Stimulated activated CD4-positive, alpha-beta T cell treated with anti-CD3 and anti-CD28 coated beads, Interleukin-2, amount 100 ng/mL, for 24 hours (primary cell): ENCODE data around the gene PGBD5.
"Not testable (repeated sequence)": the region's sequence is repeated elsewhere in the genome, so short reads cannot be mapped to it uniquely, and the experiment has no call there.

Experiments
- DNase-seq, 2 donors: peaks; one replicate each; pipeline ENCODE4 v3.0.0-alpha.2; 2020

Gene PGBD5

DNA sequence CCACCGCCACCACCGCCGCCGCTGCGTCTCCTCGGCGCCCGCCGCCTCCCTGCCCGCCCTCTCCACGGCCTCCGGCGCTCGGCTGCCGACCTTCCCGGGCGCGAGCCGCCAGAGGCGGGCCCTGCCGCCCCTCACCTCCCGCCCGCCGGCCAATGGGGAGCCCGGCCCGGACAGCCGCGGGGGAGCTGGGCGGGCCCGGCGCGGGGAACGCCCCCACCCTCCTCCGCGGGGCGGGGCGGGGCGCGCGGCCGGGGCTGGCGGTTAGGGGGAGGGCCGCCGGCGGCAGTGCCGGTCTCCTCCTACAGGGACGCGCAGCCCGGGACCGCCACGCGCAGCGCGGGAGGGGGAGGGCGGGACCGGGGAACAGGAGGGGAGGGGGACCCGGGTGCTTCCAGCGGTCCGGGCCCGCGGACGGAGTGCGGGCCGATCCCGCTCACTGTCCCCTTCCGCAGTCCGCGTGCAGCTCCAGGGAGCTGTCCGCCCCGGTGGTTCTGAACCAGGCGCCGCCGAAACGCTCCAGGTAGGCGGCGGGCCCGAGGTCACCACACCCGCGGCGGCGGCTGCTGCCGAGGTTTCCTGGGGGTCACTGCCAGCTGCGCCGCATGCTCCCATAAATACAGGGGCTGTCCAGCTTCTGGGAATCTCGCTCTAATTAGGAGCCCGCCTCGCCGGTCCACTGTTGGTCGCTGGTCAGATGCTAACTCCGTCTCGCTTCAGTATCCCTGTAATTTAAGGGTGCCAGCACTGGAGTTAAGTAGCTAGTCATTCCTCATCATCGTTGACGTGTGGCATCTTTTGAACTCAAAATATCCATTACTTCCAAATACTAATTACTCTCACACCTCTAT is at the start of gene PGBD5:
Gene PGBD5, minus strand, starts transcription at position 87 of the 848 bp plus-strand sequence. CDS start 404 bp downstream, outside the sequence.
- DNase-seq = peak; percentile 61 to 76

DNA sequence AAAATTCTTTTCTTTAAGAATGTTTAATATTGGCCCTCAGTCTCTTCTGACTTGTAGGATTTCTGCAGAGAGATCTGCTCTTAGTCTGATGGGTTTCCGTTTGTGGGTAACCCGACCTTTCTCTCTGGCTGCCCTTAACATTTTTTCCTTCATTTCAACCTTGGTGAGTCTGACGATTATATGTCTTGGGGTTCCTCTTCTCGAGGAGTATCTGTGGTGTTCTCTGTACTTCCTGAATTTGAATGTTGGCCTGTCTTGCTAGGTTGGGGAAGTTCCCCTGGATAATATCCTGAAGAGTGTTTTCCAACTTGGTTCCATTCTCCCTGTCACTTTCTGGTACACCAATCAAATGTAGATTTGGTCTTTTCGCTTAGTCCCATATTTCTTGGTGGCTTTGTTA is 48.8 kb upstream of the PGBD5 start:
- not testable (repeated sequence) for DNase-seq

DNA sequence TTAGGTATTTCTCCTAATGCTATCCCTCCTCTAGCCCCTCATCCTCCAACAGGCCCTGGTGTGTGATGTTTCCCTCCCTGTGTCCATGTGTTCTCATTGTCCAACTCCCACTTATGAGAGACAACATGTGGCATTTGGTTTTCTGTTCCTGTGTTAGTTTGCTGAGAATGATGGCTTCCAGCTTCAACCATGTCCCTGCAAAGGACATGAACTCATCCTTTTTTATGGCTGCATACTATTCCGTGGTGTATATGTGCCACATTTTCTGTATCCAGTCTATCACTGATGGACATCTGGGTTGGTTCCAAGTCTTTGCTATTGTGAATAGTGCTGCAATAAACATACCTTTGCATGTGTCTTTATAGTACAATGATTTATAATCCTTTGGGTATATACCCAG is 44.6 kb upstream of the PGBD5 start:
- not testable (repeated sequence) for DNase-seq

DNA sequence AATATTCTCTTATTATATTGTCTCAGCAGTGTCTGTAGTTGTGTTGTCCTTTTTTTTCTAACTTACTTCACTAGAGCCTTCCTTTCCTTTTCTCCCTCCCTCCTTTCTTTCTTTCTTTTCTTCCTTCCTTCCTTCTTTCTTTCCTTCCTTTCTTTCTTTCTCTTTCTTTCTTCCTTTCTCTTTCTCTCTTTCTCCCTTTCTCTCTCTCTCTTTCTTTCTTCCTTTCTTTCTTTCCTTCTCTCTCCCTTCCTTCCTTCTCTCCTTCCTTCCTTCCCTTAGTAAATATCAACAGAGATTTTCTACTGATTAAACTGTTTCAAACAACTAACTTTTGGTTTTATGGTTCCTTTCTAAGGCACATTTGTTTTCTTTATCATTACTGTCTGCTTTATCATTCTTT is 43.1 kb upstream of the PGBD5 start:
- no peak for DNase-seq

- DNase-seq = no peak
Measured at GRCh38 chr1:230465691-230466090, 39.6 kb upstream of the PGBD5 start.

DNA sequence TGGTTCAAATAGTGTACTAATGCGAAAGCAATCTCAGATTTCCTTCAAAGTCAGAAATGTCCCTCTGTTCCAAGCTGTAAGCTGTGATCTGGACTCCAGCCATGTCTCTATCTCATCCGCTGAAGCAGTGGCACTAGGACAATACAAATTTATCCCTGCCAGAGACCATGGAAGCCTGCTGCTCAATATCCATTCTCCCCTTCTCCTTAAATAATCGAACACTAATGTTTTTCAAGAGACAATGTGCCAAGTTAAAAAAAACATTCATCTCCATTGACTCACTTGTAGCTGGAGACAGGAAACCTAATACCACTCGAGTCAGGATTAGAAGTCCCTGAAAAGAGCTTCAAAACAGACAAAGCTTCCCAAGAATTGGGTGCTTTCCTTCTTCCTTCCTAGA is 38.5 kb upstream of the PGBD5 start:
- DNase-seq = no peak

DNA sequence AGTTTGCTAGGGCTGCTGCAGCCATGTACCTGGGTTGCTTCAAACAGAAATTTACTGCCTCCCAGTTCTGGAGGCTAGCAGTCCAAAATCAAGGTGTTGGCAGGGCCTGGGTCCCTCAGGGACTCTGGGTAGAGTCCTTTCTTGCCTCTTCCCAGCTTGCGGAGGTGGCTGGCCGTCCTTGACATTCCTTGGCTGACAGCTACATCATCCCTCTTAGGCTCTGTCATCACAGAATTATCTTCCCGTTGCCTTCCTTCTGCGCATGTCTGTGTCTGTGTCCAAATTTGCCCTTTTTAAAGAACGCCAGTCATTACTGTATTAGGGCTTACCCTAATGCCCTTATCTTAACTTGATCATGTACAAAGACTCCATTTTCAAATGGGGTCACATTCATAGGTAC is 37.6 kb upstream of the PGBD5 start:
- DNase-seq = no peak

DNA sequence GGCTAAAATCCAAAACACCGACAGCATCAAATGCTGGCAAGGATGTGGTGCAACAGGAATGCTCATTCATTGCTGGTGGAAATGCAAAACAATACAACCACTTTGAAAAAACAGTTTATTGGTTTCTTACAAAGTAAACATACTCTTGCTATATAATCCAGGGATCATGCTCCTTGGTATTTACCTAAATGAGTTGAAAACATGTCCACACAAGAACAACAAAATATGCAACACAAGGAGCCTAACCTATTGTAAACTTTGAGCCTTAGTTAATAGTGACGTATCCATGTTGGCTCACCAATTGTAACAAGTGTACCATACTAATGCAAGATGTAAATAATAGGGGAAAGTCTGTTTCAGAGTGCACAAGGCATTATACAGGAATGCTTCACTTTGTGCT is 37.2 kb upstream of the PGBD5 start:
- no peak for DNase-seq

DNA sequence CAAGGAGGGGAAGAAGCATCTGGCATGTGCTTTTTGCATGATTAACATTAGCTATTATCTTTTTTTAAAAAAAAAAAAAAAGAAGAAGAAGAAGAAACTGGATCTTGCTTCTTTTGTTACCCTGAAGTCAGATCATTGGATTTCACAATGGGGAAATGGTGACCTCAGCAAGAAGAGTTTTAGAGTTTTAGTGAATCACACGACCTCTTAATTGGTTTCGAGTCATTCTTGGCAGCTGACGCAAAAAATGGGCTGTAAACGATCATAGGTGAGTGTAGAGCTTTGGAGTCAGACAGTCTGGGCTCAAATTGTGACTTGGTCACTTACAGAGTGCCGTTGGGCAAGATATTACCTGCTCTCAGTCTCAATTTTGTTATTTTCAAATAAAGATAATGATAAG is 33.3 kb upstream of the PGBD5 start:
- no peak for DNase-seq

DNA sequence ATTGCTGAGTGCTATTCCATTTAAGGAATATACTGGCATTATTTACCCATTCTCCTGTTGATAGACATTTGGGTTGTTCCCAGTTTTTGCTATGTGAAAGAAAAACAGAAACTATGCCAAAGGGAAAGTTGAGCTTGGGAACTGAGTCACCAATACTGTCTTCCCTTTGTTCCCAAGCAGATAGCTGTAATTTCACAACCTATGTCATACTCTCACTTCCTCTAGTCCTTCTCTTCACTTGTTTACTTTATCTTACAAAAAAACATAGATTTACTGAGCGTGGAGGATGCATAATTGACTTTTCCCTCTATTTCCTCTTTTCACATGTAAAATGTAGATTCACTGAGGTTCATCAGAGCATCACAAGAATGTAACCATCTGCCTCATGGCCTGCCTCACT is 32.4 kb upstream of the PGBD5 start:
- no peak for DNase-seq

DNA sequence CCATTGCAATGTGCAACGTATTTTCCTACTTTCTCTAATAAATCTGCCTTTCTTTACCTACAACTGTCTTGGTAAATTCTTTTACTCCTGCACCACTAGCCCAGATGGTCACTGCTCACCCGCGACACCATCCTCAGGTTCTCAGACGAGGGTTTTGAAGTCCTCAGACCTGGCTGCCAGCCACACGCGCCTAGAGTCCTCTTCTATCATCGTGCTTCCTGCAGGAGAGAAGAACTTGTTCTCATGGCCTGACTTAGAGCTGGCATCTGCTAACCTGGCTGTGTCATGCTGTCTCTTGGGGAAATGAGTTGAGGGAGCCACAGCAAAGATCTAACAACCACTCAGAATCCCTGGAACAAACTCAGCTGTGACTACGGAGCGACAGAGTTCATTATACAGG is 30.3 kb upstream of the PGBD5 start:
- no peak for DNase-seq

GRCh38 chr1:230455291-230455690 is 29.2 kb upstream of the PGBD5 start:
- no peak for DNase-seq

DNA sequence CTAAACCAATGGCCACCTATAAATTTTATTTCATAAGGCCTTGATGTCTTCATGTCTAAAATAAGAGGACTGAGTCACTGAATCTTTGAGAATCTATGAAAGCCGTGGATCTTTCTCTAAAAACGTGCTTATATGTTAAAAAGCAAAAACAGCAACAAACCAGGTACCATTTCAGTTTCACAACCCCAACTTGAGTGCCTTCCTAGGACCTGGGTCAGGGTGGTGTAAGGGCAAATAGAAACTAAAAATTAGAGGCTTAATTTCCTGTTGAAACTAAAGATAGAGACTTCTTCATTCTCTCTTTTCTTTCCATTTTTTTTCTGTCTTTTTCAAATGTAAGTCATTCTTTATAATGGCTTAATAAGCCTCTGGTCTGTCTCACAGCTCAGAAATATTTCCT is 27.2 kb upstream of the PGBD5 start:
- no peak for DNase-seq

DNA sequence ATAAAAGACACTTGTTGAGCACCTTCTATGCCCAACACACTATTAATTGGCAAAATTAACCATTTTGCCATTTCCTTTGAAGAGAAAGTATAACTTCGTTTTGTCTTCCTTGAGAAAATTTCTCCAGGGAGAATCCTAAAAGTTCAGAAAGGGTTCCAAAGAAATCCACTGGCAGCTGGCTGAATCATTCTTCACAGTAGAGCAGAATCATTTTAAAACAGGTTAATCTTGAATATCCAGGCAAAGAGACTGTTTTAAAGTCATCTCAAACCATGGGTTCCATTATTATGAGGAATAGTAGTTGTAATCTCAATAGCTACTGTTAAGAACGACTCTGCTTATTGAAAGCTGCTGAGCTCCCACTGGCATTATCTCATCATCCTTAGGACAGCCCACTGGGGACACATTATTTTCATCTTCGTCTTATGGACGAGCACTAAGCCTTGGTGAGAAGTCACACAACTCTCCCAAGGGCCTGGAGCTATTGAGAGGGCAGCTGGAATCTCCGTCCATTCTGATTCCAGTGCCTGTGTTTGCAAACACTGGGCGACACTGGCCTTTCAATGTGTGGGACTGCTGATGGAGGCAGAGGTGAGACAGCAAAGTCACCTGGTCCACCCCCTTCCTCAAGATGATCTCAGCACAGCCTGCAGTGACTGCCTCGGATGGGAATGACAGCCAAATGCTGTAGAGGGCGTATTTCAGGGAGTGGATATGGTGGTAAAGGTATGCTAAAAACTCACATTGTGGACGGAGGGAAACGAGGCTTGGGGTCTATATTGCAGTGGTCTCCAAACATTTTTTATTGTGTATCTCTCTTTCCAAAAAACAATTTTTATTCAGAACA is 15.3 kb upstream of the PGBD5 start:
- no peak for DNase-seq

DNA sequence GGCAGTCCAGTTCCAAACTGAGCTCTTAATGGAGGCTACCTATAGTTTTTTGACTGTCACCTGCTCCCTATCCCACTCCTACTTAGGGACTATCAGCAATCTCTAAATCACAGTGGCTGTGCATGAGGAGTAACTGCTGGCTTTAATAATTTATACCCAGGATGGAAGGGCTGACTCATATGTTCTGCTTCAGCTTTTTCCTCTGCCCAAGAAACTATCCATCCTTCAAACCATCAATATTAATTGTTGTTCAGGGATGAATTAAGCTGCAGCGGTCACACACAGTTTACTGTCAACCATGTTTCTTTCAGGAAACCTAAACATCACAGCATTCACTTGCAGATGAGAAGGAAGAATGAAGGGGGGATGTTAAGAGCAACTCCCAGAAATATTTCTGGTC is 9.0 kb upstream of the PGBD5 start:
- no peak for DNase-seq

- DNase-seq = no peak
Measured at GRCh38 chr1:230431527-230431926, 5.4 kb upstream of the PGBD5 start.

DNA sequence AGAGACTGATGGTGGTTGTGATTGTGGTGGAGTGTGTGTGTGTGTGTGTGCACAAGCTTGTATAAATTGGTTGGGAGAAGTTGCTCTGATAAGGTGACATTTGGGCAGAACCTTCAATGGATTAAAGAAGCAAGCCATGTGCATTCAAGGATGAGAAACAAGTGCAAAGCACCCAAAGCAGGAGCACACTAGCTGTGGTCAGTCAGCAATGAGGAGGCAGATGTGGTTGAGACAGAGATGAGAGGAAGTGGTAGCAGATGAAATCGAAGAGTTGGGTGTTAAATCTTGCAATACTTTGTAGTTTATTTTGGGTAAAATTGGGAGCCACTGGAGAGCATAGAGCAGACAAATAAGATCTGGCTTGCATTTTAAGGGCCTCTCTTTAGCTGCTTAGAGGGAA is 4.4 kb upstream of the PGBD5 start:
- no peak for DNase-seq

- DNase-seq = no peak
Measured at GRCh38 chr1:230429067-230429735, 3.1 kb upstream of the PGBD5 start.

GRCh38 chr1:230427981-230428380 is 1.8 kb upstream of the PGBD5 start:
- DNase-seq = no peak

DNA sequence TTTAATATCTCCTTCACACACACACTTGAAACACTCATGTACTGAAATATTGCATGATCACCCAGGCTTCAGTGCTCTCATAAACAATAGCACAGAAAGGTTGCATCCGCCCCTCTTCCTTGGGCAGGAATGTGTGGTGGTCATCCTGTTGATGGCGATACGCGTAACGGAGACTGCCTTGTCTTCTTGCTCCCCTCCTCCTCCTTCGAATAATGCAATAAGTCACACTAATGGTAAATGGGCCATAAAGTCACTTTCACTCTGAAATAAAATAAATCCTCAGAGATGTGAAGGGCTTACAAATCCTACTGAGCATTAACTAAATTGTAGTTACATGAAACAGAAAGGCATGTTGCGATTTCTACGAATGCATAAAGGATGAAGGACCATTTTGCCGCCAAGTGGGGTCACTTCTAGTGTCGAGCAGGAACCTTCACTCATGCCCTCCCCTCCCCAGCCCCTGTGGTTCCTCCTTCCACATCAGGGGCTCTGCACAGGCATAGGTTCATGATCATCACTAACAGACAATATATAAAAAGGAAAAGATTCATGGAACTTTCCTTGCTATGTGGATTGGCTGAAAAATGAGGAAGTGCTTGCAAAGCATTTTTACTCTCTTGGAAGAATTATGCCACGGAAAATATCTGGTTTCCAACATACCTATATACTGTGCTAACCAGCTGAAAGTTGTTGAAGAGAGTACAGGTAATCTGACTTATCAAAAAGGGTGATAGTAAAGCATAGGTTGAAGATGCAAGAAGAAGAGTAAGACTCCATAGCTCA is 1.2 kb upstream of the PGBD5 start:
- DNase-seq = no peak

- DNase-seq = peak in 1 of 2 donors; percentile 6
Measured at GRCh38 chr1:230425252-230426091, 660 bp downstream of the PGBD5 start.
